Measurements from ENCODE around the gene ADPRHL1. TPM values are rescaled to one million over a fixed set of nuclear protein-coding genes. Genes with fewer than 3 reads are reported as not detected.

ADPRHL1 gene
- polyA plus RNA-seq, 3 donors, result 0.15 to 0.52 (median 0.27) TPM

DNA sequence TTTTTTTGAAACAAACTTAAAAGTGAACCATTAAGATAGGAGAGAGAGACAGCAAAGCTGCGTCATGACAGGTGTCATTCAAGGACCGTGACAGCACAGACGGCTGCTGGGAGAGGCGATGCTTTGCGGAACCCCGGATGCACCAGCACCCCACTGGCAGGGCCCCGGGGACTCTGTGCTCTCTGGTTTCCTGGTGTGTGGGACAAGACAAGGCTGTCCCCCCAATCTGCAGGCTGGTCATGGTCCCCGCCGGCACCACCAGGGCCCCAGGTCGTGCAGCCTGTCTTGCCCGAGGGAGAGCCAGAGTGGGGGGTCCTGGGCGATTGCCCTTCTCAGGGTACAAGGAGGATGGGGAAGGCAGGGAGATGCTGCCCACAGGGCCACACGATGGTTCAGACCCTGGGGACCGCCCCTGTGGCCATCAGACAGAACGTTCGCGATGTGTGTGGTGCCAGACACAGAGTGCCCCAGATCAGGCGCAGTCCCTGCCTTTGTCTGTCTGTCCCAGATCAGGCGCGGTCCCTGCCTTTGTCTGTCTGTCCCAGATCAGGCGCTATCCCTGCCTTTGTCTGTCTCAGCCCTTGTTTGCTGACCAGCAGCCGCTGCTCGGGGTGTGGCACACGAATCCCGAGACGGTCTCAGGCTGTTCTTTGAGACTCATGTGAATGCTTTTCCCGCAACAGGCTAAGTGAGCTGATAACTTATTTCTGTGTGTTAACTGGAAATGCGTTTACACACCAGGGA, 36.1 kb downstream of the ADPRHL1 start:
- H3K9me3 Mint-ChIP-seq, result peaks cover 2 to 15% (median 11%) of the 10 kb centered on the region in 7 donors
- WGBS (ENCODE audit: insufficient coverage), result 91% methylated on average over 26 of the region's 28 CpGs
- TF ChIP-seq CTCF (IDR thresholded peaks at IDR 0.05), result no peak
- no peaks in the 10 kb centered on the region for H3K36me3 ChIP-seq (replicated peaks in 1 of 2; ENCODE audit: control insufficient read depth in 1 of 2, insufficient read depth in 2 of 2, low read length in 2 of 2)
- peaks cover 0 to 3% of the 10 kb centered on the region in 2 donors for H3K4me1 ChIP-seq (ENCODE audit: control insufficient read depth in 1 of 2, insufficient read depth in 2 of 2, low read length in 2 of 2)
- no peak overlapping the region for H3K9ac ChIP-seq (ENCODE audit: insufficient read depth, low read length, poor library complexity, severe bottlenecking)
- H3K4me1 Mint-ChIP-seq, result peaks cover 5% of the 10 kb centered on the region
- peaks cover 7 to 11% of the 10 kb centered on the region in 2 donors for H3K9me3 ChIP-seq (replicated peaks in 1 of 2; ENCODE audit: control insufficient read depth in 1 of 2, insufficient read depth in 1 of 2, low read length in 2 of 2)
- no peak overlapping the region for H3K4me3 Mint-ChIP-seq
- no peak overlapping the region for H2AFZ ChIP-seq (ENCODE audit: insufficient read depth, low read depth, low read length, poor library complexity, severe bottlenecking)
- no peak for DNase-seq
- no peaks in the 10 kb centered on the region for H3K27me3 ChIP-seq (ENCODE audit: control insufficient read depth in 2 of 2, insufficient read depth in 2 of 2, low read length in 2 of 2)
- no peak overlapping the region for H3K4me3 ChIP-seq (replicated peaks in 1 of 3; ENCODE audit: low read depth in 2 of 3, low read length in 3 of 3)
- intact Hi-C loops (cut with micrococcal nuclease), result no loop called here
- no peak overlapping the region for H3K4me2 ChIP-seq (replicated peaks; ENCODE audit: extremely low read depth, low read length, poor library complexity, severe bottlenecking)
- H3K27ac Mint-ChIP-seq, result no peak overlapping the region
- H3K27ac ChIP-seq (ENCODE audit: low read depth in 1 of 2, low read length in 2 of 2), result no peak overlapping the region
- peaks cover 0 to 3% of the 10 kb centered on the region in 2 donors for H3K36me3 Mint-ChIP-seq
- H4K20me1 ChIP-seq (ENCODE audit: insufficient read depth, low read length), result no peaks in the 10 kb centered on the region
- H3K27me3 Mint-ChIP-seq (ENCODE audit: low read depth in 3 of 3), result peaks cover 2 to 7% (median 3%) of the 10 kb centered on the region in 3 donors
- no peaks in the 10 kb centered on the region for H3K79me2 ChIP-seq (ENCODE audit: insufficient read depth, low read length)

DNA sequence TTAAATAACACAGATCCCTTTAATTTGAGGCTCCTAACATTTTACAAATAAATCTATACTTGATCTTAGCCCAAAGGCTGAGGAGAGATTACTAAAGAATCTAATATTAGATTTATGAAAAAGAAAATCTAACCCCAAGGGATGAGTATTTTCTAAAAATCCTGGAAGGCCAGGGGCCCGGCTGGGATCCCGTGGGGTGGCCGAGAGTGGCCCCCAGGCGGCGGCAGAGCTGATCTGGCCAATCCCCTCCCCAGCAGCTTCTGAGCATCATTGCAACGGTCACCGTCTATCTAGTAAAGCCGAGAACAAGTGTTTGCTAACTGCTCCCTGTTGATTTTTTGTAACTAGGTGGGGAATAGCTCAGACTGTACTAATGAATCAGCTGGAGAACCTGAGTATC, 37.5 kb downstream of the ADPRHL1 start:
- TF ChIP-seq CTCF (IDR thresholded peaks at IDR 0.05), result no peak
- Histone ChIP-seq H4K20me1 (ENCODE audit: insufficient read depth, low read length) (no peaks in the 10 kb centered on the region), H3K4me2 (replicated peaks; ENCODE audit: extremely low read depth, low read length, poor library complexity, severe bottlenecking) (no peak overlapping the region), H3K79me2 (ENCODE audit: insufficient read depth, low read length) (no peaks in the 10 kb centered on the region), H2AFZ (ENCODE audit: insufficient read depth, low read depth, low read length, poor library complexity, severe bottlenecking) (no peak overlapping the region), H3K36me3 (replicated peaks in 1 of 2; ENCODE audit: control insufficient read depth in 1 of 2, insufficient read depth in 2 of 2, low read length in 2 of 2) (no peaks in the 10 kb centered on the region), H3K27me3 (ENCODE audit: control insufficient read depth in 2 of 2, insufficient read depth in 2 of 2, low read length in 2 of 2) (no peaks in the 10 kb centered on the region), H3K9ac (ENCODE audit: insufficient read depth, low read length, poor library complexity, severe bottlenecking) (no peak overlapping the region), H3K4me3 (replicated peaks in 1 of 3; ENCODE audit: low read depth in 2 of 3, low read length in 3 of 3) (no peak overlapping the region), H3K9me3 (replicated peaks in 1 of 2; ENCODE audit: control insufficient read depth in 1 of 2, insufficient read depth in 1 of 2, low read length in 2 of 2) (peaks cover 7 to 20% of the 10 kb centered on the region in 2 donors), H3K27ac (ENCODE audit: low read depth in 1 of 2, low read length in 2 of 2) (no peak overlapping the region), H3K4me1 (ENCODE audit: control insufficient read depth in 1 of 2, insufficient read depth in 2 of 2, low read length in 2 of 2) (peaks cover 5 to 14% of the 10 kb centered on the region in 2 donors)
- Mint-ChIP-seq H3K4me1 (peaks cover 16% of the 10 kb centered on the region), H3K27me3 (ENCODE audit: low read depth in 3 of 3) (peaks cover 2 to 10% (median 3%) of the 10 kb centered on the region in 3 donors), H3K27ac (no peak overlapping the region), H3K9me3 (peaks cover 9 to 21% (median 17%) of the 10 kb centered on the region in 7 donors), H3K4me3 (no peak overlapping the region), H3K36me3 (peaks cover 0 to 3% of the 10 kb centered on the region in 2 donors)
- 96% methylated on average over 7 of the region's 8 CpGs for WGBS (ENCODE audit: insufficient coverage)
- DNase-seq, result no peak
- intact Hi-C loops (cut with micrococcal nuclease), result no loop called here

Measured in CD14-positive monocyte (primary cell).